Endodermal cell (in vitro differentiated cells): ENCODE data around the gene C3orf70. TPM values are rescaled to one million over a fixed set of nuclear protein-coding genes. Genes with fewer than 3 reads are reported as not detected.
"Not testable (repeated sequence)": the region's sequence is repeated elsewhere in the genome, so short reads cannot be mapped to it uniquely, and the experiment has no call there.

ENCODE experiments used
- DNase-seq: peaks from one replicate; pipeline ENCODE4 v3.0.0-alpha.2; 2017
- H3K27ac ChIP-seq: 2 replicates; pipeline ENCODE4 v1.5.1; 2013; ENCODE audit warnings: mild to moderate bottlenecking, low read depth, low read length, moderate library complexity
- H3K27me3 ChIP-seq: 2 replicates; pipeline ENCODE4 v1.6.1; 2013; ENCODE audit warnings: mild to moderate bottlenecking, low read length, moderate library complexity; ENCODE audit not compliant: insufficient read depth, control insufficient read depth, poor library complexity, severe bottlenecking
- H3K36me3 ChIP-seq: 2 replicates; pipeline ENCODE4 v1.7.0; 2013; ENCODE audit warnings: mild to moderate bottlenecking, low read length, moderate library complexity; ENCODE audit not compliant: control insufficient read depth, insufficient read depth
- H3K4me1 ChIP-seq: one replicate; pipeline ENCODE4 v1.7.0; 2013; ENCODE audit warnings: low read length; ENCODE audit not compliant: control insufficient read depth, insufficient read depth
- H3K4me3 ChIP-seq: 2 replicates; pipeline ENCODE4 v1.5.1; 2013; ENCODE audit warnings: mild to moderate bottlenecking, low read length, moderate library complexity
- H3K9ac ChIP-seq: 2 replicates; pipeline ENCODE4 v1.6.1; 2013; ENCODE audit warnings: mild to moderate bottlenecking, low read length, moderate library complexity; ENCODE audit not compliant: poor library complexity, severe bottlenecking; ENCODE audit errors: extremely low read depth
- H3K9me3 ChIP-seq: 2 replicates; pipeline ENCODE4 v1.6.1; 2013; ENCODE audit warnings: mild to moderate bottlenecking, low read length, moderate library complexity; ENCODE audit not compliant: control insufficient read depth
- H3K27ac Mint-ChIP-seq: 2 replicates; pipeline ENCODE4 v1.8.0; 2020; ENCODE audit warnings: mixed read lengths
- H3K27me3 Mint-ChIP-seq: 2 replicates; pipeline ENCODE4 v1.8.0; 2021; ENCODE audit warnings: mild to moderate bottlenecking, mixed read lengths; ENCODE audit not compliant: insufficient read depth
- H3K36me3 Mint-ChIP-seq: 2 replicates; pipeline ENCODE4 v1.8.0; 2020; ENCODE audit warnings: low read depth, mixed read lengths
- H3K4me1 Mint-ChIP-seq: 2 replicates; pipeline ENCODE4 v1.8.0; 2020; ENCODE audit warnings: mixed read lengths
- H3K4me3 Mint-ChIP-seq: 2 replicates; pipeline ENCODE4 v1.8.0; 2020; ENCODE audit warnings: mild to moderate bottlenecking, moderate library complexity, mixed read lengths
- H3K9me3 Mint-ChIP-seq: 2 replicates; pipeline ENCODE4 v1.8.0; 2020; ENCODE audit warnings: mild to moderate bottlenecking, mixed read lengths
- CTCF ChIP-seq: fragments of 200-600 bp; sonication (generic); conservative IDR thresholded peaks from 2 replicates; pipeline ENCODE4 v1.5.0; 2021; ENCODE audit warnings: antibody characterized with exemption, mild to moderate bottlenecking
- WGBS, 2 experiments: methylation state at CpG; one replicate each; pipeline versions ENCODE4 v1.1.5 to v1.1.7; 2013; ENCODE audit warnings: missing lambda C conversion rate in 2 of 2, mixed read lengths in 1 of 2; ENCODE audit not compliant: insufficient coverage in 1 of 2, insufficient read length in 1 of 2; 5-methylcytosine and 5-hydroxymethylcytosine counted together
- total RNA-seq, 2 donors: library from RNA; stranded (reverse); fragmentation: NEBNext Ultra II Directional in 1 of 2; extraction: Animal tissue kit (Norgen Biotek cat#: 25700) in 1 of 2; gene quantifications; 2 replicates in 1 of 2; 3 replicates in 1 of 2; pipeline ENCODE4 v1.2.1, GENCODE V29; 2021

C3orf70 gene
- total RNA-seq, 2 donors from 2014 or later = 0.88 to 5.0 TPM

DNA sequence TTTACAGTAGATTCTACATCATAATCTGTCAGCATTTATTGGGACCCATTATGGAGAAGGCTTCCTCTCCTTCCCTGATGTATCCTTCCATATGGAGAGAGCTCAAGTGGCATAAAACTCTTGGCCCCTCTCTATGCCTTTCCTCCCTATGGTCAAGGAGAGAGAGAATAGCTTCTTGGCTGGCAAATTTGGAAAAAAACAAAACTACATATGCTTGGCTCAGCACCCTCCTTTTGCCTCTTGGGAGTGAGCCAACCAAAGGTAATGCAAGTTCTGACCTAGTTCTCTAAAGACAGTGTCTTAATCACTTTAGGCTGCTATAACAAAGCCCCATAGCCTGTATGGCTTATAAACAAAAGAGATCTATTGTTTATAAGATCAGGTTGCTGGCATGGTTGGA, 37.5 kb downstream of the C3orf70 start:
- H3K27ac Mint-ChIP-seq = no peak overlapping the region
- peaks cover 3% of the 10 kb centered on the region for H3K27me3 Mint-ChIP-seq
- no peaks in the 10 kb centered on the region for H3K36me3 ChIP-seq
- peaks cover 18% of the 10 kb centered on the region for H3K9me3 Mint-ChIP-seq
- H3K4me3 Mint-ChIP-seq = no peak overlapping the region
- no peaks in the 10 kb centered on the region for H3K4me1 Mint-ChIP-seq
- H3K4me3 ChIP-seq = no peak overlapping the region
- no peaks in the 10 kb centered on the region for H3K27me3 ChIP-seq
- no peak for TF ChIP-seq CTCF
- no peak overlapping the region for H3K27ac ChIP-seq
- no peaks in the 10 kb centered on the region for H3K4me1 ChIP-seq
- H3K36me3 Mint-ChIP-seq = no peaks in the 10 kb centered on the region
- H3K9me3 ChIP-seq = peaks cover 21% of the 10 kb centered on the region
- no peak for DNase-seq
- H3K9ac ChIP-seq = no peak overlapping the region

DNA sequence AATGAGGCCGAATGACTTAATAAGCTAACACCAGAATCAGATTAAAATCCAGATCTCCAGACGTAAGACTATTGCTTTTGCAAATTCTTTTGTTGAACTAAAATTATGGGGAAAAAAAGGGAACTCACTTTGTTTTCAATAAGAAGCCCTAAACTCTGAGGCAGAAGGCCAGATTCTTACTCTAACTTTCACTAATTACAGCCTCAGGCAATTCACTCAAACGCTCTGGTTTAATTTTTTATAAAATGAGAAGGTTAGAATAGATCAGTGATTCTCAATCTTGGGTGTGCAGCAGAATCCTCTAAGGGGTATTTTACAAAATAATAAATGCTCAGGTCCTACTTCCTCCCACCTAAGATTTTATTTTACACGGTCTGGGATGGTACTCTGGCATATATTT, 38.1 kb downstream of the C3orf70 start:
- Histone ChIP-seq H3K36me3 (no peaks in the 10 kb centered on the region), H3K27ac (no peak overlapping the region), H3K9ac (no peak overlapping the region), H3K27me3 (no peaks in the 10 kb centered on the region), H3K4me3 (no peak overlapping the region), H3K9me3 (peaks cover 27% of the 10 kb centered on the region), H3K4me1 (no peaks in the 10 kb centered on the region)
- Mint-ChIP-seq H3K4me1 (no peaks in the 10 kb centered on the region), H3K36me3 (no peaks in the 10 kb centered on the region), H3K27ac (no peak overlapping the region), H3K4me3 (no peak overlapping the region), H3K9me3 (peaks cover 24% of the 10 kb centered on the region), H3K27me3 (peaks cover 3% of the 10 kb centered on the region)
- DNase-seq = no peak
- no peak for TF ChIP-seq CTCF
- 94 to 100% methylated on average over 1 to 3 of the region's 4 CpGs for WGBS, 2 experiments

GRCh38 chr3:185112186-185112585, 40.7 kb downstream of the C3orf70 start:
- H3K9me3 Mint-ChIP-seq = peaks cover 40% of the 10 kb centered on the region
- Histone ChIP-seq H3K4me3 (no peak overlapping the region), H3K36me3 (no peaks in the 10 kb centered on the region), H3K9ac (no peak overlapping the region), H3K27me3 (no peaks in the 10 kb centered on the region), H3K9me3 (peaks cover 28% of the 10 kb centered on the region), H3K27ac (no peak overlapping the region), H3K4me1 (no peaks in the 10 kb centered on the region)
- H3K4me1 Mint-ChIP-seq = no peaks in the 10 kb centered on the region
- no peak overlapping the region for H3K27ac Mint-ChIP-seq
- no peaks in the 10 kb centered on the region for H3K27me3 Mint-ChIP-seq
- H3K4me3 Mint-ChIP-seq = no peak overlapping the region
- WGBS, 2 experiments = 82 to 84% methylated on average over 5 of the region's 5 CpGs
- no peak for TF ChIP-seq CTCF
- no peak for DNase-seq
- H3K36me3 Mint-ChIP-seq = no peaks in the 10 kb centered on the region

DNA sequence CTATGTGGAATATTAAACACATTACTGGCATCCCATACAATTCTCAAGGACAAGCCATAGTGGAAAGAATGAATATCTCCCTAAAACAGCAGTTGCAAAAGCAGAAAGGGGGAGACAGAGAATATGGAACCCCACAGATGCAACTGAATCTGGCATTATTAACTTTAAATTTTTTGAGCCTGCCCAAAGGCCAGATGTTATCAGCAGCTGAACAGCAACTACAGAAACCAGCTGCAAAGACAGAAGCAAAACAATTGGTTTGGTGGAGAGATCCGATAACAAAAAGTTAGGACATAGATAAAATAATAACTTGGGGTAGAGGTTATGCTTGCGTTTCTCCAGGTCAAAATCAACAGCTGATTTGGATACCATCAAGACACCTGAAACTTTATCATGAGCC, 43.8 kb downstream of the C3orf70 start:
- H3K27ac ChIP-seq, H3K4me1 ChIP-seq, DNase-seq, H3K4me3 Mint-ChIP-seq, H3K36me3 ChIP-seq, H3K27me3 Mint-ChIP-seq, H3K4me3 ChIP-seq, H3K9ac ChIP-seq, H3K36me3 Mint-ChIP-seq, H3K27me3 ChIP-seq, H3K27ac Mint-ChIP-seq, H3K4me1 Mint-ChIP-seq: not testable (repeated sequence)
- 90% methylated on average over 2 of the region's 2 CpGs; no CpG with 5 or more reads in 1 of the 2 experiments for WGBS, 2 experiments
- H3K9me3 Mint-ChIP-seq = peaks cover 72% of the 10 kb centered on the region
- peaks cover 40% of the 10 kb centered on the region for H3K9me3 ChIP-seq

DNA sequence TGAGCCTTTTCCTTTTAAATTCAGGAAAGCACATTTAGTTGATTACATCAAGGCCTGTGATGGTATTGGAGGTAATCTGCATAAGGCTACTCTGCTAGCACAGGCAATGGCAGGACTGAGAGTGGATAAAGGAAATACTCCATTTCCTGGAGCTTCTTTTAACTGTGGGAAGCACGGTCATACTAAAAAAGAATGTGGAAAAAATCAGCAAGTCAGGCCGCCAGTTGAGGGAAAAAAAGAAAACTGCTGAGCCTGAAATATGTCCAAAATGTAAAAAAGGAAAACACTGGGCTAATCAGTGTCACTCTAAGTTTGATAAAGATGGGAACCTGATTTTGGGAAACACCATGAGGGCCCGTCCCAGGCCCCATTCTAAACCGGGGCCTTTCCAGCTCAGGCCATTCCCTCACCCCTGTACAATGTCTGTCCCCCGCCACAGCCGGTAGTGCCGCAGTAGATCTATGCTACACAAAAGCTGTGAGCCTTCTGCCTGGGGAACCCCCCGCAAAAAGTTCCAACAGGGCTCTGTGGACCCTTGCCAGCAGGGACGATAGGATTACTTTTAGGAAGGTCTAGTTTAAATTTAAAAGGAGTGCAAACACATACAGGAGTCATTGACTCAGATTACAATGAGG, 46.5 kb downstream of the C3orf70 start:
- H3K36me3 ChIP-seq, H3K27ac ChIP-seq, H3K36me3 Mint-ChIP-seq, H3K27me3 Mint-ChIP-seq, H3K4me1 ChIP-seq, DNase-seq, H3K4me3 ChIP-seq, H3K27me3 ChIP-seq, H3K4me1 Mint-ChIP-seq, H3K27ac Mint-ChIP-seq, H3K4me3 Mint-ChIP-seq, H3K9ac ChIP-seq: not testable (repeated sequence)
- peaks cover 83% of the 10 kb centered on the region for H3K9me3 Mint-ChIP-seq
- H3K9me3 ChIP-seq = peaks cover 35% of the 10 kb centered on the region
- 87 to 90% methylated on average over 7 to 9 of the region's 9 CpGs for WGBS, 2 experiments
